ENCODE results near the gene SEMA7A. TPM values are rescaled to one million over a fixed set of nuclear protein-coding genes. Genes with fewer than 3 reads are reported as not detected.

Gene SEMA7A
- total and polyA plus RNA-seq, 2 of the 4 experiments (the other 2 are of a cell fraction), result 30.5 to 87.3 TPM

DNA sequence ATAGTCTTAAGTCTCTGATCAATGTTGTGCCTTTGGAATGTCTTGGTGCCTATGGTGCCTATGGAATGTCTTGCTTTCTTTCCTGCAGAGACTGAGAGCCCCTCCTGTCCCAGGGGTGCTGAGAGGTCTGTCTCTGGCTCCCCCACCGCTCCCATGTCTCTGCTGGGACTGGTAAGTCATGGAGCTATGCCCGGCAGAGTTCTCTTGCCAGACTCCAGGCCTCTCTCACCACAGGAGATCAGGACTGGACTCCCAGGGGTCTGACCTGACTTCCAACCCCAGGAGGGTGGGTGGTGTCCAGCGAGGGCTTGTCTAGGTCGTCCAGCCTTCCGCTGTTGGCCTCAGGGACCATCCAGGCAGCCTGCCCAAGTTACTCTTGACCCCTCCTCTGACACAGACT, 52.3 kb downstream of the SEMA7A start (continued):
- TF ChIP-seq, protein P1, sequence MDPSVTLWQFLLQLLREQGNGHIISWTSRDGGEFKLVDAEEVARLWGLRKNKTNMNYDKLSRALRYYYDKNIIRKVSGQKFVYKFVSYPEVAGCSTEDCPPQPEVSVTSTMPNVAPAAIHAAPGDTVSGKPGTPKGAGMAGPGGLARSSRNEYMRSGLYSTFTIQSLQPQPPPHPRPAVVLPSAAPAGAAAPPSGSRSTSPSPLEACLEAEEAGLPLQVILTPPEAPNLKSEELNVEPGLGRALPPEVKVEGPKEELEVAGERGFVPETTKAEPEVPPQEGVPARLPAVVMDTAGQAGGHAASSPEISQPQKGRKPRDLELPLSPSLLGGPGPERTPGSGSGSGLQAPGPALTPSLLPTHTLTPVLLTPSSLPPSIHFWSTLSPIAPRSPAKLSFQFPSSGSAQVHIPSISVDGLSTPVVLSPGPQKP (IDR thresholded peaks at IDR 0.05; ENCODE audit: borderline replicate concordance, low read depth, low read length), result no peak
- no peak for TF ChIP-seq POLR2A (IDR thresholded peaks at IDR 0.05; ENCODE audit: low read depth, low read length)
- TF ChIP-seq BHLHE40 (IDR thresholded peaks at IDR 0.05; ENCODE audit: low read depth, low read length), result no peak
- no peak for TF ChIP-seq NFE2L2 (IDR thresholded peaks at IDR 0.05; ENCODE audit: low read depth, low read length)

DNA sequence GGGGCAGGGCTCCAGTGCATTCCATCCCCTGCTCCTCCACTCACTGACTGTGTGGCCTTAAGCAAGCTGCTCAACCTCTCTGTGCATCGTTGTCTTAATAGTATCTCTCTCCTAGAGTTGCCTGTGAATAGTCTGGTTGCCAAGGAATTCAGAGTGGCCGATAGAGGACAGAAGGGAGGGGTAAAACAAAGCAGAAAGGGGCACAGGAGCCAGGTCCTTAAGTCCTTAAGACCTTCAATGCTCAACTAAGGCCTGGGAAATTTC, 52.6 kb downstream of the SEMA7A start:
- no peak overlapping the region for H2BK120ac ChIP-seq (ENCODE audit: low read depth, low read length)
- H3K56ac ChIP-seq (ENCODE audit: extremely low read depth, insufficient read depth, low read length), result no peak overlapping the region
- H2BK20ac ChIP-seq (ENCODE audit: low read depth, low read length), result no peak overlapping the region
- ChIA-PET POLR2A (ENCODE audit: unreplicated experiment) (no interaction called here), CTCF (interaction anchor here (1.2 to 5.3 kb wide), 2 partner anchors 57 to 90 kb away, joined by 3 to 31 read pairs; no protein-coding TSS in a partner anchor)
- no peak overlapping the region for H2AFZ ChIP-seq (replicated peaks; ENCODE audit: low read length, poor library complexity)
- H3K23ac ChIP-seq (ENCODE audit: low read depth, low read length), result no peak overlapping the region
- no peak overlapping the region for H4K5ac ChIP-seq (ENCODE audit: low read depth, low read length)
- intact Hi-C loops (cut with micrococcal nuclease), result loop anchor here (5.0 kb wide), 1 partner anchor 166 kb away; no protein-coding TSS in a partner anchor
- H3K27ac ChIP-seq (ENCODE audit: insufficient read depth, low read length), result no peak overlapping the region
- no peak overlapping the region for H3K4me2 ChIP-seq (ENCODE audit: low read depth, low read length)
- no peak overlapping the region for H3K18ac ChIP-seq (ENCODE audit: low read depth, low read length)
- dilution Hi-C loops (cut with HindIII; ENCODE audit: low sequenced_read_pairs, unreplicated experiment), result no loop called here
- TF ChIP-seq RFX5 (IDR thresholded peaks at IDR 0.05; ENCODE audit: low read depth, low read length) (no peak), MAZ (IDR thresholded peaks at IDR 0.05; ENCODE audit: borderline replicate concordance, low read depth, low read length) (no peak), CEBPB (IDR thresholded peaks at IDR 0.05; ENCODE audit: low read depth, low read length) (no peak), RAD21 (IDR thresholded peaks at IDR 0.05; ENCODE audit: low read length) (no peak), BHLHE40 (IDR thresholded peaks at IDR 0.05; ENCODE audit: low read depth, low read length) (no peak), MXI1 (IDR thresholded peaks at IDR 0.05; ENCODE audit: borderline replicate concordance, low read depth, low read length) (no peak), NFE2L2 (IDR thresholded peaks at IDR 0.05; ENCODE audit: low read depth, low read length) (no peak), FOS (IDR thresholded peaks at IDR 0.05; ENCODE audit: low read depth, low read length) (no peak), MAFK (IDR thresholded peaks at IDR 0.05; ENCODE audit: low read depth, low read length) (no peak), POLR2A (IDR thresholded peaks at IDR 0.05; ENCODE audit: low read depth, low read length) (no peak), RCOR1 (IDR thresholded peaks at IDR 0.05; ENCODE audit: insufficient replicate concordance, low read length) (no peak)
- TF ChIP-seq, protein P2, sequence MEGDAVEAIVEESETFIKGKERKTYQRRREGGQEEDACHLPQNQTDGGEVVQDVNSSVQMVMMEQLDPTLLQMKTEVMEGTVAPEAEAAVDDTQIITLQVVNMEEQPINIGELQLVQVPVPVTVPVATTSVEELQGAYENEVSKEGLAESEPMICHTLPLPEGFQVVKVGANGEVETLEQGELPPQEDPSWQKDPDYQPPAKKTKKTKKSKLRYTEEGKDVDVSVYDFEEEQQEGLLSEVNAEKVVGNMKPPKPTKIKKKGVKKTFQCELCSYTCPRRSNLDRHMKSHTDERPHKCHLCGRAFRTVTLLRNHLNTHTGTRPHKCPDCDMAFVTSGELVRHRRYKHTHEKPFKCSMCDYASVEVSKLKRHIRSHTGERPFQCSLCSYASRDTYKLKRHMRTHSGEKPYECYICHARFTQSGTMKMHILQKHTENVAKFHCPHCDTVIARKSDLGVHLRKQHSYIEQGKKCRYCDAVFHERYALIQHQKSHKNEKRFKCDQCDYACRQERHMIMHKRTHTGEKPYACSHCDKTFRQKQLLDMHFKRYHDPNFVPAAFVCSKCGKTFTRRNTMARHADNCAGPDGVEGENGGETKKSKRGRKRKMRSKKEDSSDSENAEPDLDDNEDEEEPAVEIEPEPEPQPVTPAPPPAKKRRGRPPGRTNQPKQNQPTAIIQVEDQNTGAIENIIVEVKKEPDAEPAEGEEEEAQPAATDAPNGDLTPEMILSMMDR (conservative IDR thresholded peaks at IDR 0.05; ENCODE audit: low read depth, low read length), result no peak
- TF ChIP-seq, protein P3, sequence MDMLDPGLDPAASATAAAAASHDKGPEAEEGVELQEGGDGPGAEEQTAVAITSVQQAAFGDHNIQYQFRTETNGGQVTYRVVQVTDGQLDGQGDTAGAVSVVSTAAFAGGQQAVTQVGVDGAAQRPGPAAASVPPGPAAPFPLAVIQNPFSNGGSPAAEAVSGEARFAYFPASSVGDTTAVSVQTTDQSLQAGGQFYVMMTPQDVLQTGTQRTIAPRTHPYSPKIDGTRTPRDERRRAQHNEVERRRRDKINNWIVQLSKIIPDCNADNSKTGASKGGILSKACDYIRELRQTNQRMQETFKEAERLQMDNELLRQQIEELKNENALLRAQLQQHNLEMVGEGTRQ (IDR thresholded peaks at IDR 0.05; ENCODE audit: low read depth, low read length), result no peak
- WGBS, 2 experiments (ENCODE audit: extremely low coverage in 2 of 2, insufficient read length in 1 of 2), result no CpG with 5 or more reads among the region's 2 CpGs
- no peak overlapping the region for H4K8ac ChIP-seq (ENCODE audit: low read depth in 2 of 2, low read length in 2 of 2)
- no peak overlapping the region for H3K4me3 ChIP-seq (ENCODE audit: insufficient read depth, low read depth, low read length)
- H3K27me3 ChIP-seq (ENCODE audit: control insufficient read depth, insufficient read depth, low read length), result no peaks in the 10 kb centered on the region
- BruUV-seq (replicated peaks), result no TSS peak
- in situ Hi-C loops (cut with MboI; ENCODE audit: low sequenced_read_pairs), result loop anchor here (5.0 kb wide), 1 partner anchor 56 kb away; no protein-coding TSS in a partner anchor
- H4K20me1 ChIP-seq (ENCODE audit: insufficient read depth, low read length), result no peaks in the 10 kb centered on the region
- ATAC-seq (ENCODE audit: low read depth) (no peak), DNase-seq (no peak)
- no peak overlapping the region for H3K4ac ChIP-seq (ENCODE audit: low read depth, low read length)
- H4K91ac ChIP-seq (ENCODE audit: insufficient read depth, low read depth, low read length), result no peak overlapping the region
- H3K36me3 ChIP-seq (ENCODE audit: control insufficient read depth, insufficient read depth, low read length), result no peaks in the 10 kb centered on the region
- H2AK9ac ChIP-seq (replicated peaks; ENCODE audit: low read depth, low read length, poor library complexity), result no peak overlapping the region
- no peak overlapping the region for H2AK5ac ChIP-seq (ENCODE audit: low read depth, low read length)
- H3K4me1 ChIP-seq (ENCODE audit: control insufficient read depth, insufficient read depth, low read length), result peaks cover 4% of the 10 kb centered on the region; the same call in 1 of the 2 replicates
- H3K79me1 ChIP-seq (ENCODE audit: low read depth in 1 of 2, low read length in 2 of 2), result peaks cover 0 to 5% of the 10 kb centered on the region in 2 experiments; a peak in 1 of 4 replicates
- H3K14ac ChIP-seq (replicated peaks; ENCODE audit: low read depth, low read length), result no peak overlapping the region
- no peak overlapping the region for H2BK5ac ChIP-seq (ENCODE audit: low read depth, low read length, poor library complexity, severe bottlenecking)
- peaks cover 8% of the 10 kb centered on the region; the same call in 1 of the 2 replicates for H3K9me1 ChIP-seq (ENCODE audit: insufficient read depth, low read length)
- H2BK15ac ChIP-seq (ENCODE audit: low read depth, low read length), result no peak overlapping the region
- H3K9ac ChIP-seq (ENCODE audit: low read depth, low read length), result no peak overlapping the region
- H3K9me3 ChIP-seq (ENCODE audit: control insufficient read depth, insufficient read depth, low read length), result no peaks in the 10 kb centered on the region
